GM23338 (cell line): ENCODE data around the gene AFM. TPM values are rescaled to one million over a fixed set of nuclear protein-coding genes. Genes with fewer than 3 reads are reported as not detected.

Source experiments
- ATAC-seq: fragments of 200-7000 bp; cut with Tn5 transposase; 3 replicates; pipeline ENCODE4 v1.9.1; 2020
- DNase-seq: peaks from one replicate; pipeline ENCODE4 v3.0.0-alpha.2; 2015; ENCODE audit warnings: low spot score
- H2AFZ ChIP-seq: fragments of 200-600 bp; sonication (generic); 2 replicates; pipeline ENCODE4 v1.8.0; 2016; ENCODE audit warnings: antibody characterized with exemption, mild to moderate bottlenecking, moderate library complexity
- H3F3A ChIP-seq: fragments of 200-600 bp; sonication (generic); replicated peaks from 2 replicates; pipeline ENCODE4 v1.8.0; 2017; ENCODE audit warnings: antibody characterized with exemption, mixed run types, low read depth
- H3K27ac ChIP-seq: fragments of 200-600 bp; sonication (generic); 2 replicates; pipeline ENCODE4 v1.6.1; 2016; ENCODE audit warnings: low read depth
- H3K27me3 ChIP-seq: fragments of 200-600 bp; sonication (generic); 2 replicates; pipeline ENCODE4 v1.8.0; 2016; ENCODE audit warnings: mild to moderate bottlenecking, mixed run types, moderate library complexity; ENCODE audit not compliant: insufficient read depth
- H3K36me3 ChIP-seq: fragments of 200-600 bp; sonication (generic); 2 replicates; pipeline ENCODE4 v1.8.0; 2016; ENCODE audit warnings: mild to moderate bottlenecking; ENCODE audit not compliant: insufficient read depth
- H3K4me1 ChIP-seq: fragments of 200-600 bp; sonication (generic); 2 replicates; pipeline ENCODE4 v1.8.0; 2016; ENCODE audit warnings: mild to moderate bottlenecking, moderate library complexity; ENCODE audit not compliant: insufficient read depth
- H3K4me2 ChIP-seq: fragments of 200-600 bp; sonication (generic); 2 replicates; pipeline ENCODE4 v1.7.1; 2017; ENCODE audit warnings: mixed run types
- H3K4me3 ChIP-seq: fragments of 200-600 bp; sonication (generic); 2 replicates; pipeline ENCODE4 v1.6.1; 2016; ENCODE audit warnings: mixed run types
- H3K79me2 ChIP-seq: fragments of 200-600 bp; sonication (generic); replicated peaks from 2 replicates; pipeline ENCODE4 v1.8.0; 2017; ENCODE audit warnings: mild to moderate bottlenecking; ENCODE audit not compliant: insufficient read depth
- H3K9me2 ChIP-seq: fragments of 200-600 bp; sonication (generic); 2 replicates; pipeline ENCODE4 v1.8.0; 2017; ENCODE audit not compliant: insufficient read depth
- H4K20me1 ChIP-seq: fragments of 200-600 bp; sonication (generic); replicated peaks from 2 replicates; pipeline ENCODE4 v1.8.0; 2017; ENCODE audit warnings: mild to moderate bottlenecking; ENCODE audit not compliant: insufficient read depth
- H3K27ac Mint-ChIP-seq: 2 replicates; pipeline ENCODE4 v1.8.0; 2020; ENCODE audit warnings: inconsistent platforms, mild to moderate bottlenecking, moderate library complexity, mixed read lengths
- H3K27me3 Mint-ChIP-seq: 3 replicates; pipeline ENCODE4 v1.8.0; 2022; ENCODE audit warnings: low read depth, mild to moderate bottlenecking, moderate library complexity, mixed read lengths, inconsistent platforms; ENCODE audit not compliant: insufficient read depth, poor library complexity
- H3K36me3 Mint-ChIP-seq: 3 replicates; pipeline ENCODE4 v1.8.0; 2021; ENCODE audit warnings: low read depth, mild to moderate bottlenecking, inconsistent platforms, moderate library complexity, mixed read lengths
- H3K4me1 Mint-ChIP-seq: 3 replicates; pipeline ENCODE4 v1.8.0; 2020; ENCODE audit warnings: mild to moderate bottlenecking, inconsistent platforms, mixed read lengths
- H3K4me3 Mint-ChIP-seq: 3 replicates; pipeline ENCODE4 v1.8.0; 2021; ENCODE audit warnings: moderate library complexity, mild to moderate bottlenecking, inconsistent platforms, mixed read lengths
- H3K9me3 Mint-ChIP-seq: 3 replicates; pipeline ENCODE4 v1.8.0; 2020; ENCODE audit warnings: moderate library complexity, mild to moderate bottlenecking, inconsistent platforms, mixed read lengths
- CTCF ChIP-seq, 2 experiments: fragments of 200-600 bp in 1 of 2; sonication (generic) in 1 of 2; conservative IDR thresholded peaks; 2 replicates each; pipeline versions ENCODE4 v1.5.1 to v1.6.1; 2016 to 2017; ENCODE audit warnings: antibody characterized with exemption in 2 of 2, low read depth in 2 of 2, mild to moderate bottlenecking in 2 of 2, moderate library complexity in 1 of 2
- ETS1 ChIP-seq: IDR thresholded peaks from 2 replicates; pipeline ENCODE4 v1.6.1; 2016; ENCODE audit warnings: antibody characterized with exemption
- EZH2 ChIP-seq: fragments of 200-600 bp; sonication (generic); IDR thresholded peaks from one replicate; pipeline ENCODE4 v1.8.0; 2017; ENCODE audit warnings: antibody characterized with exemption, mild to moderate bottlenecking, low read depth; ENCODE audit not compliant: unreplicated experiment
- EZH2phosphoT487 ChIP-seq: fragments of 200-600 bp; sonication (generic); IDR thresholded peaks from one replicate; pipeline ENCODE4 v1.8.1; 2018; ENCODE audit warnings: antibody characterized with exemption; ENCODE audit not compliant: unreplicated experiment
- JUNB ChIP-seq: IDR thresholded peaks from one replicate; pipeline ENCODE4 v1.6.1; 2016; ENCODE audit warnings: antibody characterized with exemption; ENCODE audit not compliant: unreplicated experiment
- NANOG ChIP-seq: IDR thresholded peaks from 2 replicates; pipeline ENCODE4 v1.6.1; 2016; ENCODE audit warnings: antibody characterized with exemption, borderline replicate concordance
- POLR2AphosphoS5 ChIP-seq: IDR thresholded peaks from 2 replicates; pipeline ENCODE4 v1.6.1; 2016; ENCODE audit warnings: antibody characterized with exemption, low read depth
- REST ChIP-seq: IDR thresholded peaks from one replicate; pipeline ENCODE4 v1.6.1; 2018; ENCODE audit warnings: antibody characterized with exemption; ENCODE audit not compliant: unreplicated experiment
- STAT1 ChIP-seq: IDR thresholded peaks from one replicate; pipeline ENCODE4 v1.6.1; 2016; ENCODE audit warnings: antibody characterized with exemption; ENCODE audit not compliant: unreplicated experiment
- ZNF114 ChIP-seq: fragments of 250-450 bp; sonication (Bioruptor Pico); IDR thresholded peaks from 2 replicates; pipeline ENCODE4 v1.5.0; 2020; ENCODE audit warnings: mild to moderate bottlenecking, moderate library complexity
- ZNF331 ChIP-seq: fragments of 250-450 bp; sonication (Bioruptor Pico); IDR thresholded peaks from 2 replicates; pipeline ENCODE4 v1.5.0; 2020; ENCODE audit warnings: low read depth, mild to moderate bottlenecking, moderate library complexity
- ZNF462 ChIP-seq: fragments of 250-450 bp; sonication (Bioruptor Pico); IDR thresholded peaks from 2 replicates; pipeline ENCODE4 v1.5.0; 2020; ENCODE audit warnings: mild to moderate bottlenecking, moderate library complexity
- polyA plus RNA-seq: library from polyadenylated mRNA; unstranded; fragments of >200 nt; fragmentation: Nextera tagmentation; extraction: Ambion mirVana; gene quantifications from 2 replicates; pipeline ENCODE4 v1.2.1, GENCODE V29; 2016
- total RNA-seq: library from RNA; depleted of rRNA; stranded (reverse); fragments of >200 nt; shearing (Covaris generic); gene quantifications from 2 replicates; pipeline ENCODE4 v1.2.3, GENCODE V29; 2014

Gene AFM
- total and polyA plus RNA-seq, 2 experiments from 2014 or later: not detected

GRCh38 chr4:73438582-73439215 is 42.8 kb upstream of the AFM start:
- Mint-ChIP-seq H3K36me3 (no peaks in the 10 kb centered on the region), H3K27me3 (no peaks in the 10 kb centered on the region), H3K4me1 (no peaks in the 10 kb centered on the region), H3K4me3 (no peak overlapping the region), H3K27ac (no peak overlapping the region), H3K9me3 (no peaks in the 10 kb centered on the region)
- Histone ChIP-seq H3K36me3 (no peaks in the 10 kb centered on the region), H3K4me3 (no peak overlapping the region), H3K27me3 (no peaks in the 10 kb centered on the region), H2AFZ (no peak overlapping the region), H3K79me2 (no peaks in the 10 kb centered on the region), H4K20me1 (no peaks in the 10 kb centered on the region), H3K4me2 (no peak overlapping the region), H3K9me2 (no peaks in the 10 kb centered on the region), H3K4me1 (no peaks in the 10 kb centered on the region), H3K27ac (no peak overlapping the region), H3F3A (no peaks in the 10 kb centered on the region)
- DNase-seq (no peak), ATAC-seq (no peak)
- TF ChIP-seq EZH2phosphoT487: no peak
- no peak for TF ChIP-seq ZNF462 (CRISPR knock-in tag)
- no peak for TF ChIP-seq CTCF (conservative IDR thresholded peaks at IDR 0.05; ENCODE audit: low read depth in 2 of 2)
- TF ChIP-seq JUNB: no peak
- TF ChIP-seq ZNF114 (CRISPR knock-in tag): no peak
- TF ChIP-seq POLR2AphosphoS5: no peak
- TF ChIP-seq REST: no peak
- TF ChIP-seq STAT1: no peak
- TF ChIP-seq NANOG: no peak
- no peak for TF ChIP-seq ETS1
- TF ChIP-seq EZH2: no peak
- no peak for TF ChIP-seq ZNF331 (CRISPR knock-in tag)
